AG09319 (cell line): Measurements from ENCODE around the gene IL21R.

Experiments
- DNase-seq: peaks from one replicate; pipeline ENCODE4 v3.0.0-alpha.2; 2010; ENCODE audit warnings: low read depth; ENCODE audit errors: extremely low read depth
- TF ChIP-seq, protein P1 (sequence below): IDR thresholded peaks from 2 replicates; pipeline ENCODE4 v1.5.1; 2011; ENCODE audit warnings: low read depth, mild to moderate bottlenecking, inconsistent platforms, low read length, moderate library complexity

Gene IL21R

DNA sequence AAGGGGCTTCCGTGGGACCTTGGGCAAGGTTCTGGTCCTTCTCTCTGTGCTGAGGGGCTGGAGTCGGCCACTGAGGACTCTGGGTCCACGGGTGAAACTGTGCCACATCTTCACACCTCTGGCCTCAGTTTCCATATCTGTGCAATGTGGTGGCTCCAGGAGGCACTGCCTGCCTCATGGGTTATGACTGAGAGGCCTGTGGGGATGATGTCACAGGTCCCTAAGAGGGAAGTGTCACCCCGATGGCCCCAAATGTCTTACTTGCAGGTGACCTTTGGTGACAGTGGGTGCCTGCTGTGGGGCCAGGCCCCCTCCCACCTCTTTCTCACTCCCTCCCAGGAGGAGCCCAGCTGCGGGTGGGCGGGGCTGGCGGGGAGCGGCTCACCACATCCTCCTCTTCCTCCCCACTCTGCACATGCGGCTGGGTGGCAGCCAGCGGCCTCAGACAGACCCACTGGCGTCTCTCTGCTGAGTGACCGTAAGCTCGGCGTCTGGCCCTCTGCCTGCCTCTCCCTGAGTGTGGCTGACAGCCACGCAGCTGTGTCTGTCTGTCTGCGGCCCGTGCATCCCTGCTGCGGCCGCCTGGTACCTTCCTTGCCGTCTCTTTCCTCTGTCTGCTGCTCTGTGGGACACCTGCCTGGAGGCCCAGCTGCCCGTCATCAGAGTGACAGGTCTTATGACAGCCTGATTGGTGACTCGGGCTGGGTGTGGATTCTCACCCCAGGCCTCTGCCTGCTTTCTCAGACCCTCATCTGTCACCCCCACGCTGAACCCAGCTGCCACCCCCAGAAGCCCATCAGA lies at the start of gene IL21R:
Gene IL21R (plus strand): TSS at position 407 of the 801 bp plus-strand sequence. CDS start 27,898 bp downstream, outside the sequence.
- no peak for DNase-seq
- TF ChIP-seq, protein P1, sequence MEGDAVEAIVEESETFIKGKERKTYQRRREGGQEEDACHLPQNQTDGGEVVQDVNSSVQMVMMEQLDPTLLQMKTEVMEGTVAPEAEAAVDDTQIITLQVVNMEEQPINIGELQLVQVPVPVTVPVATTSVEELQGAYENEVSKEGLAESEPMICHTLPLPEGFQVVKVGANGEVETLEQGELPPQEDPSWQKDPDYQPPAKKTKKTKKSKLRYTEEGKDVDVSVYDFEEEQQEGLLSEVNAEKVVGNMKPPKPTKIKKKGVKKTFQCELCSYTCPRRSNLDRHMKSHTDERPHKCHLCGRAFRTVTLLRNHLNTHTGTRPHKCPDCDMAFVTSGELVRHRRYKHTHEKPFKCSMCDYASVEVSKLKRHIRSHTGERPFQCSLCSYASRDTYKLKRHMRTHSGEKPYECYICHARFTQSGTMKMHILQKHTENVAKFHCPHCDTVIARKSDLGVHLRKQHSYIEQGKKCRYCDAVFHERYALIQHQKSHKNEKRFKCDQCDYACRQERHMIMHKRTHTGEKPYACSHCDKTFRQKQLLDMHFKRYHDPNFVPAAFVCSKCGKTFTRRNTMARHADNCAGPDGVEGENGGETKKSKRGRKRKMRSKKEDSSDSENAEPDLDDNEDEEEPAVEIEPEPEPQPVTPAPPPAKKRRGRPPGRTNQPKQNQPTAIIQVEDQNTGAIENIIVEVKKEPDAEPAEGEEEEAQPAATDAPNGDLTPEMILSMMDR: no peak

DNA sequence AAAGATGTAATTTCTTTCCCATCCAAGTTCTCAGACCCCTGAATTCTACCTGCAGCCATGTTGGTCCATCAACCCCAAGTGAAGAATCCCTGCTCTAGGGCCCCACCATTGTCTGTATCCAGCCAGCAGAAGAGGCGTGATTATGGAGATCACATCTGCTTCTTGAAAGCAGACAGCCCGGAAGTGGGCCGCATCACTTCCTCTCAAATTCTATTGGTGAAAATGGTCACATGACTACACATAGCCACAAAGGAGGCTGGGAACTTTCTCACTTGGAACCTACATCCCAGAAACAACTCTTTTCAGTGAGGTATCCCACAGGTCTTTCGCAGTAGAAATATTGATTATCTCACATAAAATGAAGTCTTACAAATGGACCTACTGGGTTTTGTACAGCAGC lies 48.1 kb upstream of the IL21R start:
- TF ChIP-seq, protein P1: no peak
- no peak for DNase-seq

DNA sequence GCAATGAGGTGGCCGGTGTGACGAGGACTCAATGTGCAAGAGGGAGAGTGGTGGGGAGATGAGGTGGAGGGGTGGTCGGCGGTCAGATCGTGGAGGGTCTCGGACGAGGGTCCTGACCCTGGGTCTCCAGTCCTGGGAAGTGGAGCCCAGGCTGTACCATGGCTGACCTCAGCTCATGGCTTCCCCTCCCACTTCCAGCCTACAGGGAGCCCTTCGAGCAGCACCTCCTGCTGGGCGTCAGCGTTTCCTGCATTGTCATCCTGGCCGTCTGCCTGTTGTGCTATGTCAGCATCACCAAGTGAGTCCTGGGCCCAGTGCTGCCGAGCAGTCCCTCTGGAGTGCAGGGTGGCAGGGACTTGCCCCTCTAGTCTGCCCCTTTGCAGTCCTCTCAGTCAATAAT lies 46.4 kb upstream of the IL21R start:
- no peak for DNase-seq
- TF ChIP-seq, protein P1: peak; percentile 29

DNA sequence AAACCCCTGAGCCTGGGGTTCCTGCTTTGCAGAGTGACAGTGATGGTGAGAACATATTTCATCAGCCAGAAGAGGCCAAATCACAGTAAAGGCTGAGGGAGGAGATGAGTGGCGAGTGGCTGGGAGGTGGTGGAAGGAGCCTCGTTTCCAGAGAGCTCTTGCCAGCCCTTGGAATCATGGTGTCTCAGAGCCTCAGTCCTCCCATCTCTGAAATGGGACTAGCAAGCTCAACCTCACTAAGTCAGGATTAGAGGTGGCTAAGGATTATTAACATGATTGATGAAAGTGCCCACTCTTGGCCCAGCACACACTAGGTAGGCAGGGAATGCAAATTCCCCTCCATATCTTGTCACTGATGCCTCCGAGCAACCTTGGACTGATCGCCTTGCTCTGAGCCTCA lies 45.2 kb upstream of the IL21R start:
- TF ChIP-seq, protein P1: no peak

DNA sequence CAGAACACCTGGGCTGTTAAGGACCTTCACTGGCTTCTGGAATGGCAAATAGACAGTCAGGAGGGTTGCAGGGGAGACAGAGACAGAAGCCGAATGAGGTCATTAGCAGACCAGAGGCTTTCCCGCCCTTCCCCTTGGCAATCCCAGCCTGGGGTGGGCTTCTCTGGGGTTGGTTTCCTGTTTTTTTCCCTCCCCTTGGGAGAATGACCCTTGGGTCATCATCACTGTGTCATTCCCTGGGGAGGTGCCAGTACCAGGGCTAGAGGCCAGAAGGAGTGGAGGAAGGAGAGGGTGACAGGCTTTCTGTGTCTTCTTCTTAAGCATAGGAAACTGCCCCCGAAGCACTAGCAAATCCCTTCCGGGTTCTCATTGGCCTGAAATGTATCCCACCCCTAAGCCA lies 42.9 kb upstream of the IL21R start:
- TF ChIP-seq, protein P1: no peak
- no peak for DNase-seq

More for the DNA sequence above, 45.2 kb upstream of the IL21R start:
- no peak for DNase-seq

DNA sequence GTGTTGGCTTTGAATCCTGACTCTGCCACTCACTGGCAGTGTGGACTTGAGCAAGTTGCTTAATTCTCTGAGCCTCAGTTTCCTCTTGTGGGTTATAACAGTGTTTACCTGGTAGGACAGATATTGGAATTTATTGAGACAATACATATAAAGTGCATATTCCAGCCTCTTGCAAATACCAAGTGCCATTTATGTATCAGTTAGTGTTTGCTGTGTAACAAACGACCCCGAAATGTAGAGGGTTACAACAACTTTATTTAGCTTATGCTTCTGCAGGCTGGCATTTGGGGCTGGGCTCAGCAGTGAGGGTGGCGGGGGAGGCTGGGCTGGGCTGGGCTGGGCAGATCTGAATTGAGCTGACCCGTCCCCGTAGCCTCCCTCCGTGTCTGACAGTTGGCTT lies 42.4 kb upstream of the IL21R start:
- TF ChIP-seq, protein P1: no peak
- no peak for DNase-seq

DNA sequence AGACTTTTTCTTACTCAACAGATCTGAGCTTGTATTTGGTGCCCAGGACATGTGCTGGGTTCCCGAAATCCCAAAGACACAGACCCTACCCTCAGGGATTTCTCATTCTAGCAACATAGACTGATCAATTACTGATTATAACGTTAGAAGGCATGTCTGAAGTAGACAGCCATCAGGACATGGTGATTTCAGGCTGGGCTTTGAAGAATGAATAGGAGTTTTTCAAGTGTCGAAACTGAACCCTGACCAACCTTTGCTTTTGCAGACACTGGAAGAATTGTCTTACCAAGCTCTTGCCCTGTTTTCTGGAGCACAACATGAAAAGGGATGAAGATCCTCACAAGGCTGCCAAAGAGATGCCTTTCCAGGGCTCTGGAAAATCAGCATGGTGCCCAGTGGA lies 40.0 kb upstream of the IL21R start:
- no peak for DNase-seq
- TF ChIP-seq, protein P1: no peak
